Activated T-helper 9 cell treated with anti-CD3 and anti-CD28 coated beads, Interleukin-2, amount 50 U/mL, for 16 hours (primary cell): Measurements from ENCODE around the gene SPDYE3.
"Not testable (repeated sequence)": the region's sequence is repeated elsewhere in the genome, so short reads cannot be mapped to it uniquely, and the experiment has no call there.

Experiments used
- DNase-seq: peaks from one replicate; pipeline ENCODE4 v3.0.0-alpha.2; 2020; ENCODE audit warnings: low read depth

The SPDYE3 gene, protein sequence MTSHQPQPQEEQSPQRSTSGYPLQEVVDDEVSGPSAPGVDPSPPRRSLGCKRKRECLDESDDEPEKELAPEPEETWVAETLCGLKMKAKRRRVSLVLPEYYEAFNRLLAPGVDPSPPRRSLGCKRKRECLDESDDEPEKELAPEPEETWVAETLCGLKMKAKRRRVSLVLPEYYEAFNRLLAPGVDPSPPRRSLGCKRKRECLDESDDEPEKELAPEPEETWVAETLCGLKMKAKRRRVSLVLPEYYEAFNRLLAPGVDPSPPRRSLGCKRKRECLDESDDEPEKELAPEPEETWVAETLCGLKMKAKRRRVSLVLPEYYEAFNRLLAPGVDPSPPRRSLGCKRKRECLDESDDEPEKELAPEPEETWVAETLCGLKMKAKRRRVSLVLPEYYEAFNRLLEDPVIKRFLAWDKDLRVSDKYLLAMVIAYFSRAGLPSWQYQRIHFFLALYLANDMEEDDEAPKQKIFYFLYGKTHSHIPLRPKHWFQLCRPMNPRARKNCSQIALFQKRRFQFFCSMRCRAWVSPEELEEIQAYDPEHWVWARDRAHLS

DNA sequence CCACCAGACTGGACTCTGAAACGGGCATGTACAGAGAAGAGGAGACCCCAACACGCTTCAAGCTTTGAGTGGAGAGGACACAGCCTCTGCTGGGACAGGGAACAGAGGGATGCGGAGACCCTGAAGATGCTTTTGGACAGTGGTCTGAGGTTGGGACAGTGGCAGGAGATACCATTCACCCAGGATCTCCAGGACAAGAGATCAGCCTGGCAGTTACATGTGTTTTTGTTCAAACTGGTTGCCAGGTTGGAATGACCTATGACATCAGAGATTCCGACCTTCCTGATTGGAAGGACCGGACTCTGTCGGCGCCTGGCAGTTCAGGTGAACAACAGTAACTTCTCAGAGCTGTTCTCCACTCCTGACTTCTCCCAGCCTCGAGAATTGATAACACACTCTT is at the start of gene SPDYE3:
Gene SPDYE3 (plus strand): TSS at position 301 of the 400 bp plus-strand sequence. CDS start 184 bp downstream, outside the sequence.
- DNase-seq: not testable (repeated sequence)

DNA sequence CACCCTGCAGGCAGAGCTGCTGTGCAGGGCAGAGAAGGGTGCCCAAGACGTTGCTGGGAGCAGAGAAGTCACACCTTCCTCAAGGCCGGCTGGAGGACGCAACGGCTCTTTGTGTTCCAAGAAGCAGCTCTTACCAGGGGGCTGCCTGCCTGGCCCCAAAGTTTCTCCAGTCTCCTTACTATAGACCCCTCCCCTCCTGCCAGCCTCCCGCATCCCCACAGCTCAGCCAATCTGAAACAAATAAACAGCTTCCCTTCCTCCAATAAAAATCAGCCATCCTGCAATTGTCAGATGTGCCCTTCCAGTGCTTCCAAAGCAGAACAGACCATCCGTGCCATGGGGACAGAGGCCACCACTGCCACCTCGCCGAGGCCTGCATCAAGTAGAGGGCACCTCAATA is 47.5 kb upstream of the SPDYE3 start:
- DNase-seq: not testable (repeated sequence)

DNA sequence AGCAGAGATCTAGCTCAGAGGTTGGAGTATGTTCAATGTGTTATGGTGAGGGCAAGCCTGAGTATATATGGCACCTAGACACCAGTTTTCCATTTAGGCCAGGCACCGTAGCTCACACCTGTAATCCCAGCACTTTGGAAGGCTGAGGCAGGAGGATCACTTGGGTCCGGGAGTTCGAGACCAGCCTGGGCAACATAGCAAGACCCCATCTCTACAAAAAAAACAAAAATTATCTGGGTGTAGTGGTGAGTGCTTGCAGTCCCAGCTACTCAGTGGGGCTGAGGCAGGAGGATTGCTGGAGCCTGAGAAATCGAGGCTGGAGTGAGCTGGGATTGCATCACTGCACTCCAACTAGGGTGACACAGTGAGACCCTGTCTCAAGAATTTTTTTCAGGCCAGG is 44.6 kb upstream of the SPDYE3 start:
- not testable (repeated sequence) for DNase-seq

DNA sequence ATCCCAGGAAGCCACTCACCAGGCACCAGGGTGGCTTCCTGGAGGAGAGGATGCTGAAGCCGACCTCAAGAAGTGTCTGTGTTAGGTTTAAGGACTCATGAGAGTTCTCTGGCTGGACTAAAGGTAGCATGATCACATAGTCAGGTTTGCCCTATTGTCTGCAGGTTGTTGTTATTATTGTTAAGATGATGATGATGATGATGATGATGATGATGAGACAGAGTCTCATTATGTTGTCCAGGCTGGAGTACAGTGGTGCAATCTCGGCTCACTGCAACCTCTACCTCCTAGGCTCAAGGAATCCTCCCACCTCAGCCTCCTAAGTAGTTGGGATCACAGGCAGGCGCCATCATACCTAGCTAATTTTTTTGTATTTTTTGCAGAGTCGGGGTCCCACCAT is 43.3 kb upstream of the SPDYE3 start:
- not testable (repeated sequence) for DNase-seq

DNA sequence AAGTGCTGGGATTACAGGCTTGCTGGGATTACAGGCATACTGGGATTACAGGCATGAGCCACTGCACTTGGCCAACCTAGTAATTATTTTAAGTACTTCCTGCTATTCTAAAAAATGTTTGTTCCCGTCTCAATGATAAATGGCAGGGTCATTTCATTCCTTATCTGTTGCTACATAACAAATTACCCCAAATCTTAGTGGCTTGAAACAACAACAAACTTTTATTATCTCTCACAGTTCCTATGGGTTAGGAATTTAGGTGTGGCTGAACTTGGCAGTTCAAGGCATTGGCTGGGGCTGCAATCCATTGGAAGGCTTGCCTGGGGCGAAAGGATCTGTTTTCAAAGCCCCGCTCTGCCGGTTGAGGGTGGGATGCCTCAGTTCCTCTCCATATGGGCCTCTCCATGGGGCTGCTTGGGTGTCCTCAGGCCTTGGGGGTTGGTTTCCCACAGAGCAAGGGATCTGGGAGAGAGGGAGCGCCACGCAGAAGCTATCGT is 42.8 kb upstream of the SPDYE3 start:
- not testable (repeated sequence) for DNase-seq

DNA sequence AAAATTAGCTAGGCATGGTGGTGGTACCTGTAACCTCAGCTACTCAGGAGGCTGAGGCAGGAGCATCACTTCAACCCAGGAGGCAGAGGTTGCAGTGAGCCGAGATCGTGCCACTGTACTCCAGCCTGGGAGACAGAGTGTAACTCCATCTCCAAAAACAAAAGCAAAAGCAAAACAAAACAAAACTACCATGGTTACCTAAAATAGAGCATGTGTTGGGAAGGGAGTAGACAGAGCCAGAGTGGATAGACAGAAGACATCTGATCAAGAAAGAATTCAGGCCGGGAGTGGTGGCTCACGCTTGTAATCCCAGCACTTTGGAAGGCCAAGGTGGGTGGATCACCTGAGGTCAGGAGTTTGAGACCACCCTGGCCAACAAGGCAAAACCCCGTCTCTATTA is 41.7 kb upstream of the SPDYE3 start:
- not testable (repeated sequence) for DNase-seq

DNA sequence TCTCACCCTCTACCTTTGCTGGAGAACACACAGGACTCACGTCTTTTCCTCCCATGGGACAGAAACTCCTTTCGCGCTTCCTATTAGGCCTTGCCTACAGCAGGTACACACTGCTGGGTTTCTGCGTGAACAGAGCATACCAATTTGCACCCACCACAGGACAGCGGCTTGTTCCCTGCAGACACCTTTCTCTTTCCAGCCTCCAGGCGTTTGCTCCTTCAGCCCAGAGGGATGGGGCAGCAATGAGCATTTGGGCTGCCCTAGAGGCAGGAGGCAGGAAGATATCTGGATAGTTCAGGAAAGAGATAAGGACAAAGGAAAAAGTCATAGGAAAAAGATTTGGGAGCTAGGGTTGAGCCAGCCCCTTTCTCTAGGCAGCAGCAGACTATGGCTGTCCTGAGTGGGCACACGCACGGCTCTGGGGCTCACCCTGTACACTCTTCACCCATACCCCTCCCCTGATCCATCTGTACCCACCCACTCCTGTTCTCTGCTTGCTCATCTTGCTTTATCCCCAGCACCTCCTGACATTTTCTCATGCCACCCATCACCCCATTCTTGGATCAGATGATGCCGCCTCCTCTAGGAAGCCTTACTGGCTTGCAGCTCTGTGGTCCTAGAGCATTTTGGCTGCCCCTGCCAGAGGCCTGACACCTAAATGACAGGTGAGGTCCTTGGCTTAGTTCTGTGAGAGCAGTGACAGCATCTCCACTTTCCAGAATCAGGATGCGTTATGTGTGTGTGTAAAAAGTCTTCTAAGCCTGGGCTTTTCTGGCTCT is 40.7 kb upstream of the SPDYE3 start:
- no peak for DNase-seq

DNA sequence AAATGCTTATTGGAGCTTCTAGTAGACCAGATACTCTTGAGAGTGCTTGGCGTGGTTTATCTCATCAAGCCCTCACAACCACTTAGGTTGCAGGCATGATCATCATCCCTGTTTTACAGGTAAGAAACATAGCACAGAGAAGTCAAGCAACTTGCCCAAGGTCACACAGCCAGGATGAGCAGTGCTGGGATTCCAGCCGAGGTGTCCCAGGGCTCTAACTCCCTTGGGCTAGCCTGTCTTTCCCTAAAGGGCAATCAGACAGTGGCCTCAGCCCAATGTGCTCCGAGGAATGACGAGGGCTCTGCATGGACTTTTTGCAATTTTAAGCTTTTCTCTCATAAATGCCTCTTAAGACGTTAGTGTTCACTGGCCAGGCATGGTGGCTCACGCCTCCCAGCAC is 39.9 kb upstream of the SPDYE3 start:
- DNase-seq: no peak

DNA sequence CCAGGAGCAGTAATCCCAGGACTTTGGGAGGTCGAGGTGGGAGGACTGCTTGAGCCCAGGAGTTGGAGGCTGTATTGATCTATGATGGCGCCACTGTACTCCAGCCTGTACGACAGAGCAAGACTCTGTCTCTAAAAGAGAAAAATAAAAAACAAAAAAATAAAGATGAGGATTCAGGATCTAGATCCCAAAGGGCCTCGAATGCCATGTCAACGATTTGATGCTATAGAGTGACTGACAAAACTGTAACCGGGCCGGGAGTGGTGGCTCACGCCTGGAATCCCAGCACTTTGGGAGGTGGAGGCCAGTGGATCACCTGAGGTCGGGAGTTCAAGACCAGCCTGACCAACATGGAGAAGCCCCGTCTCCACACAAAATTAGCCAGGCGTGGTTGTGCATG is 38.6 kb upstream of the SPDYE3 start:
- not testable (repeated sequence) for DNase-seq

DNA sequence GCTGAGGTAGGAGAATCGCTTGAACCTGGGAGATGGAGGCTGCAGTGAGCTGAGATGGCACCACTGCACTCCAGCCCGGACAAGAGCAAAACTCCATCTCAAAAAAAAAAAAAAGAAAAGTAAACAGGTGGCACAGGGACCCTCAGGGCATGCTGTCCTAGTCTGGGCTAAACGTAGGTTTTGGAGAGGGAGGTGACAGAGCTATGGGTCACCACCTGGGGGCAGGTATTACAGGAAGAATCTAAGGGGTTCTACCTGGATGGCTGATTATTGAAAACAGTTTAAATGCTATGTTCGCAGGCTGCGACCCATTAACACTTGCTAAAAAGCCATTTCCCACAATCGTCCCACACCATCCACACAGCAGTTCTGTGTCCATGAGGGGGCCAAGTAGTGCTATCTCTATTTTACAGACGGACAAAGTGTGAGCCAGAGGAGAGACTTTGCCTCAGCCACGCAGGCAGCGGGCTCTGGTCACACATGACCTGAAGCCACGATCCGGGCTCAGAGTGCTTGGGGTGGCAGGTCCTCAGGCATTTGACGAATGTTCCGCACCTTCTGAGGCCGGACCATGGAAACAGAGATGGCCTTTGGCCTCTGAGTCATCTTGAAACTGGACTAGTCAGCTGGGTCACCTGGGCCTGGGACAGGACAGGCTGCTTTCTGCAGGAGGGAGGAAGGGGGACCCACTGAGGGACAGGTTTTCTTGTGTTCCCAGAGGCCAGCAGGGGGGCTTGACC is 38.0 kb upstream of the SPDYE3 start:
- not testable (repeated sequence) for DNase-seq

DNA sequence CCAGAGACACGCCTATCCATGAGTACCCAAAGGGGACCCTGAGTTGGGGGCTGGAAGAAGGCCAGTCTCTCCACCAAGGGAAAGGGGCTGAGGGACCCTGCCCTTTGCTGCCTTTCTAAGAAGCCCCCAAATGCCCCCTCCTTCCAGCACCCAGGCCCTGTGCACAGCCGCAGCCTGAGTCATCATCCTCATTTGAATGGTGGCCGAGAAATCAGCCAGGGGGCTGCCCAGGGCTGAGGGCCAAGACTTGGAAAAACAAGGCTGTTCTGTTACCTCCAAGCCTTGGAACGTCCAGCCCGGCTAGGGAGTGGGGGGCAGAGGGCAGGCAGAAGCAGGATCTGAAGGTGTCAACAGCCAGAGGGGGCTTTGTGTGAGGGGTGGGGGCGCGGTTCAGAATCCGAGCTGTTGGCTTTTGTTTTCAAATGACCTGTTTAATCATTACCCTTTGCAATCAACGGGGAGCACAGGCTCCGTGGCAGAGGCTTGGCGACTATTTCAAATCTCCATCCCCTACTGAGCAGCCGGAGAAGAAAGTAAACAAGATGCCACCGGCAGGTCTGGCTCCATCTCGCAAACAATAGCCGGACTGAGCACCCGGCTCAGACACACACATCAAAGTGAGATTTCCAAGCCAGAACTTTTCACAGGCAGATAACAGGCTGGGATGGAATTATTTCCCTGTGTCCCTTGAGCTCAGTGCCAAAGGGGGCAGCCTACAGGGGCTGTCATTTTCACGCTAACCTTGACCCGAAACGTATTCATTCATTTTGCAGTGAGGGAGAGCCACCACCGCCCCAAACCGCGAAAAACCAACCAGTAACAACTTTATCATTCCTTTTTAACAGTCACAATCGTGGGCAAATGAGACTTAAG is 37.2 kb upstream of the SPDYE3 start:
- not testable (repeated sequence) for DNase-seq

DNA sequence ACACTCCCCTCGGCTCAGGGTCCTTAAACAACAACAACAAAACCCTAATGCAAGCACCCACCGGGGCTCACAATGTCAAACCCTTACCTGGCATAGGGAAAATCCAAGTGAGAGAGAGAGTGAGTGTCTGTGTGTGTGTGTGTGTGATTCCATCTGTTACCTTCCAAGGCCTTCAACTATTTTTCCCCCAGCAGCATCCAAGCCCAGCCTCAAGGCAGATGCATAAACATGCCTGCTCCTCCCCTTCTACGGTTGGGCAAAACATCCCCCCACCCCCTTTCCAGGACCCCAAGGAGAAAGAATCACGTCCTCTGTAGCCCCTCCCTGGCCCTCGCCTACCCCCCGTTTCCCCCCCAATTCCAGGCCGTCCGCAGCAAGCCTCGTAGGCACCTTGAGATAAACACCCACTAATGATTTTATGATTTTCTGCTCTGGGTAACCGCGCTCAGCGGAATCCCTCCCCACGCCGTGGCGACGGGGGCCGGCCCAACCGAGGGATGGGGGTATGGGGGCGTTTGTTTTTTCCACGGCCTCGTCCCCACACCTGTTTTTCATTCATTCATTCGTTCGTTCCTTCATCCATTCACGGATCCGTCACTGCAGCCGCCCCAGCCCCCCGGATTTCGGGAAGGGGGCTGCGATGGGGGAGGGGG is 36.4 kb upstream of the SPDYE3 start:
- DNase-seq: peak; percentile 1

DNA sequence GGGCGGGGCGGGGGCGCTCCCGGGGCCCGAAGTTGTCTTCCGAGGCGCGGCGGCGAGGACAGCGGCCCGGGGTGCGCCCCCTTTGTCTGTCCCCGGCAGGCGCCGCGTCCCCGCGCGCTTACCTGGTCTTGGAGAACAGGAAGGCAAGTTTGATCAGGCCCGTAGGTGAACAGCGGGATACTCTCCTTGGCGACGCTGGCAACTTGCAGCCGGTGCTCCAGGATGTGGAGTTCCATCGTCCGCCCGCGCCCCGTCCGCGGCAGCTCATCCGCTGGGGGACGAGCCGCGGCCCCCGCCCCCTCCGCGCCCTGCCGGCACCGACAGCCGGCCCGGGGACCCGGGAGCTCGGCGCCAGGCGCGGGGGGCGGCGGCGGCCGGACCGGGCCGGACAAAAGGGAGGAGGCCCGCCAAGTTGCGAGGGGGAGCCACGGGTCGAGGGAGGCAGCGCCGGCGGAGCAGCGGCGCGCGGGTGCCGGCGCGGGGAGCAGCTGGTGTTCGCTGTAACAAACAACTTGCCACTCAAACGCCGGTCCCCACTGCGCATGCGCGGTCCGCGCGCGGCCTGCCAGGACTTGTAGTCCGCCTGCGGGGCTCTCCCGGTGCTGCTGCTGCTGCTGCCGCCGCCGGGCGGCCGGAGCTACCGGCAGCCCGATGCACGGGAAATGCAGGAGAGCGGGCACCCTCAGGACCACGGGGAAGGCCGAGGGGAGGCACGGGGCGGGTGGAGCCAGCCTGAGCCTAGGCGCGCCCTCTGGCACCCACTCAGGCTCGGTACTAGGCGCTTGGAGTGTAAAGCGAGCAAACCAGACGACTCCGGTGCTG is 35.6 kb upstream of the SPDYE3 start:
- DNase-seq: peak; percentile 99

DNA sequence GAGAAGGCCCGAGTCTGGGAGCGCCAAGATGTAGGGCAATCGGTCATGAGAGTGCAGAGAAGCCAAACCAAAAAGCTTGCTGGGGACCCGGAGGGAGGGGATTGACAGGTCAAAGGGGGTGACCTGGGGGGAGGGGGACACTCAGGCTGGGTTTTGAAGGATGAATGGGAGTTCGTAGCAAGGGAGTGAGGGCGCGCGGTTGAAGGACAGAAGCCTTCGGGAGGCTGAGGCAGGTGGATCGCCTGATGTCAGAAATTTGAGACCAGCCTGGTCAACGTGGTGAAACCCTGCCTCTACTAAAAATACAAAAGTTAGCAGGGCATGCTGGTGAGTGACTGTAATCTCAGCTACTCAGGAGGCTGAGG is 35.0 kb upstream of the SPDYE3 start:
- DNase-seq: peak; percentile 2

DNA sequence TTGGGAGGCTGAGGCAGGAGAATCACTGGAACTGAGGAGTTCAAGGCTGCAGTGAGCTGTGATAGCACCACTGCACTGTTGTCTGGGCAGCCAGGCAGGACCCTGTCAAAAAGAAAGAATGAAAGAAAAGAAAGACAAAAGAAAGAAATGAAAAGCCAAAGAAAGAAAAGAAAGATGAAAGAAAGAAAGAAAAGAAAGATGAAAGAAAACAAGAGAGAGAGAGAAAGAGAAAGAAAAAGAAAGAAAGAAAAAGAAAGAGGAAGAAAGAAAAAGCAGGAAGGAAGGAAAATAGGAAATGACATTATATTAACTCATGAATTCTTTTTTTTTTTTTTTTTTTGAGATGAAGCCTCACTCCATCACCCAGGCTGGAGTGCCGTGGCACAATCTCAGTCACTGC is 32.4 kb upstream of the SPDYE3 start:
- DNase-seq: no peak

DNA sequence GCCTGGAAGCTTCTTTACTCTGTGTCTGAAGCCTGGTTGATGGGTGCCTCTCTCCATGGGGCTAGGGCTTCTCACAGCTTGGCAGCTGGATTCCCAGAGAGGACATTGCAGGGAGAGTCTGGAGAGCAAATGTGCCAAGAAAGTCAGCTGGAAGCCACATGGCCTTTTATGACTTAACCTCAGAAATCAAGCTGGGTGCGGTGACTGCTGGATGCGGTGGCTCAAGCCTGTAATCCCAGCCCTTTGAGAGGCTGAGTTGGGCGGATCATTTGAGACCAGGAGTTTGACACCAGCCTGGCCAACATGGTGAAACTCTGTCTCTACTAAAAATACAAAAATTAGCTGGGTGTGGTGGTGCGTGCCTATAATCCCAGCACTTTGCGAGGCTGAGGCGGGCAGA is 31.4 kb upstream of the SPDYE3 start:
- not testable (repeated sequence) for DNase-seq

DNA sequence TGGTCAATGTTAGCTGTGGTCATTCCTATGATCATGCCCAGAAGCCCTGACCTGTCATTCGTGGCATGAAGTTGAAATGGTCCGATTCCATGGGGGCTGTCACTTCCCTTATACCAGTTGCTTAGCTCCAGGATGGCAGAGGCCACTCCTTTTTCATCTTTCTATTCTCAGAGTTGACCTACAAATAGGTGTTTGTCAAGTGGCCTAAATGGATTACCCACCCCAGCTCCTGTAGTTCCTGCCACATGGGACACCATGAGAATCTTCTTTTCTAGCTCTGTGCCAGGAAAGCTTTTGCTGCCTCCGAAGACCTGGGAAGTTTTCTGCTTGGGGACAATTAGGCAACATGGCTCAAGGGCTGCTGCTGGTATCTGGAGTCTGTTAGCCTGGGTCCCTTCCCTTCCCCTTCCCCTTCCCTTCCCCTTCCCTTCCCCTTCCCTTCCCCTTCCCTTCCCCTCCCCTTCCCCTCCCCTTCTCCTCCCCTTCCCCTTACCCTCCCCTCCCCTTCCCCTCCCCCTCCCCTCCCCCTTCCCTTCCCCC is 25.4 kb upstream of the SPDYE3 start:
- DNase-seq: not testable (repeated sequence)

DNA sequence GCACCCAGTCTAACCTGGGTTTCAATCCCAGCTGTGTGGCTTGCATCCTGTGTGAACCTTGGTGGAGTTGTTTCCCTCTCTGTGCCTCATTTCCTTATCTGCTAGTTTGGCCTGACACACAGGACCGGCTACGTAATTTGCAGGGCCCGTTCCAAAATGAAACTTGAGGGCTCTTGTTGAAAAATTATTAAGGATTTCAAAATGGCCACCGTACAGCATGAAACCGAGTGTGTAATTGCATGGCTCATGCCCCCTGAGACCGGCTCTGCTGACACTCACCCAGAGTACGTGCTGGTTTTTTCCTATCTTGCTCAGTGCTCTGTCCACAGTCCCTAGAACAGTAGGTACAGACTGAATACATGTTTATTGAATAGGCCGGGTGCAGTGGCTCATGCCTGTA is 24.4 kb upstream of the SPDYE3 start:
- not testable (repeated sequence) for DNase-seq
